ENCODE results near the gene PAK6.

Gene PAK6

DNA sequence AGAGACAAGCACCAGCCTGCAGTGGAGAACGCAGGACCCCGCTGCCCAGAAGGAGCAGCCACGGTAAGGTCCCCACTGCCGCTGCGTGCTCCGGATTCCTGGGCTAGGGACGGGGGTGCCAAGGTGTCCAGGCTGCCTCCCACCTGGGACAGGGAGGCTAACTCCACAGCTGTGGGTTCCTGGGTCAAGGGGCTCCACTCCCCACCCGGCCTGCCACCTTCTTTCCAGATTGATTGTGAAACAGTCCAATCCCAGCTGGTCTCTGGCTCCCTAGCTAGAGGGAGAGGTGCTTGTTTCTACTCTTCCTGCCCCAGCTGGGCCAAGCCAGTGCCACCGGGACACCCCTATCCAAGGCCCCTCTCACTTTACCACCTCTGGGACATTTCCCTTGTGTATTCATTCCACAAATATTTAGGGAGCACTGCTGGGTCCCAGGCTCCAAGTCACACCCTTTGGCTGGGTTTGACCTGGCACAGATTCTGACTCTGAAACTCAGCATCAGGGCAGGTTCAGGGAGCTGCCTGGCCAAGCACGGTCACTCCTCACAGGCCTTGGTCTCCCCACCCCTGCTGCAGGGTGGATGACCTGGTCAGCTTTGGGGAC lies 1.9 kb downstream of the PAK6 start:
- no peak overlapping the region for H3K4me3 ChIP-seq (ENCODE audit: control insufficient read depth, low read depth, low read length)
- DNase-seq (ENCODE audit: low read depth) = no peak
- TF ChIP-seq, protein P1, sequence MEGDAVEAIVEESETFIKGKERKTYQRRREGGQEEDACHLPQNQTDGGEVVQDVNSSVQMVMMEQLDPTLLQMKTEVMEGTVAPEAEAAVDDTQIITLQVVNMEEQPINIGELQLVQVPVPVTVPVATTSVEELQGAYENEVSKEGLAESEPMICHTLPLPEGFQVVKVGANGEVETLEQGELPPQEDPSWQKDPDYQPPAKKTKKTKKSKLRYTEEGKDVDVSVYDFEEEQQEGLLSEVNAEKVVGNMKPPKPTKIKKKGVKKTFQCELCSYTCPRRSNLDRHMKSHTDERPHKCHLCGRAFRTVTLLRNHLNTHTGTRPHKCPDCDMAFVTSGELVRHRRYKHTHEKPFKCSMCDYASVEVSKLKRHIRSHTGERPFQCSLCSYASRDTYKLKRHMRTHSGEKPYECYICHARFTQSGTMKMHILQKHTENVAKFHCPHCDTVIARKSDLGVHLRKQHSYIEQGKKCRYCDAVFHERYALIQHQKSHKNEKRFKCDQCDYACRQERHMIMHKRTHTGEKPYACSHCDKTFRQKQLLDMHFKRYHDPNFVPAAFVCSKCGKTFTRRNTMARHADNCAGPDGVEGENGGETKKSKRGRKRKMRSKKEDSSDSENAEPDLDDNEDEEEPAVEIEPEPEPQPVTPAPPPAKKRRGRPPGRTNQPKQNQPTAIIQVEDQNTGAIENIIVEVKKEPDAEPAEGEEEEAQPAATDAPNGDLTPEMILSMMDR (IDR thresholded peaks at IDR 0.05; ENCODE audit: control insufficient read depth, insufficient read depth, low read depth, low read length, missing control alignments) = no peak

DNA sequence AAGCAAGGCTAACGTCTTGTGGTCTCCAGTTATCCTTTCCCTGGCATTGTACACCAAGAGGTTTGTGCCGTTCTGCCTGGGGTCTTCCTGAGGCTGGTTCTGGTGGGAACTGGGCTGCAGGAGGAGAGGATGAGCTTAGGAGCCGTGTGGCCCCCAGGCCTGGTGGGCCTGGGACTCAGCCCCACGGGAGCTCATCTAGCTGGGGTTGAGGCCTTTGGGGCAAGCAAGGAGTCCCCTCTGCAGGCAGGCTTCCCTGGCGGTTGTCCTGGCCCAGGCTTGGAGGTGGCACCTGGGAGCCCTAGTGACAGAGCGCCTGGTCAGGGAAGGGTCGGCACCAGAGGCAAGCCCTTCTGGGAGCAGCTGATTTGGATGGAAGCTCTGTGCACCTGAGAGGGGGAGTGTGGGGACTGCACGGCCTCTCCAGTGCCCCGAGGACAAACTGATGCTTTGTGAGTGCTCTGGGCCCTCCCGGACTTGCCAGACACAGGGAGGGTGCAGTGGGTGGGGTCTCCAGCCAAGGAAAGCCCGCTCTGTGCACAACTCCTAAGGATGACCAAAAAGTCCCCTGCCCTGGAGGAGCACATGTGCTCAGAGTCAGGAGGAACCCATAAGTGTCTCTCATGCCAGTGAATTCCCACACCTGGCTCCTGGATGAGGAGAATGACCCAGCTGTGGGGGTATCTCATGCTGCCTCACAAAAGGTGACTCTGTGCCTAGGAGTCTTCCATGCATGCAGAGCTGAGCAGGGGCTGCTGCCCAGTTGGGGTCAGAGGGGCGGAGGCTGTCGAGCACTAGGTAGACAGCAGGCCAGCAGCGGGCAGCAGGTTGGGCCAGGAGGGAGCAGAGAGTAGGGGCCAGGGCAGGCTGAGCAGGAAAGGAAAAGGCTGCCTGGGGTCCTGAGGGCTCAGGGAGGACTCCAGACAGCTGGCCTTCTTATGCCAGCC lies 2.7 kb downstream of the PAK6 start:
- H3K4me3 ChIP-seq (ENCODE audit: control insufficient read depth, low read depth, low read length) = no peak overlapping the region
- TF ChIP-seq, protein P1 (IDR thresholded peaks at IDR 0.05; ENCODE audit: control insufficient read depth, insufficient read depth, low read depth, low read length, missing control alignments) = no peak
- no peak for DNase-seq (ENCODE audit: low read depth)

DNA sequence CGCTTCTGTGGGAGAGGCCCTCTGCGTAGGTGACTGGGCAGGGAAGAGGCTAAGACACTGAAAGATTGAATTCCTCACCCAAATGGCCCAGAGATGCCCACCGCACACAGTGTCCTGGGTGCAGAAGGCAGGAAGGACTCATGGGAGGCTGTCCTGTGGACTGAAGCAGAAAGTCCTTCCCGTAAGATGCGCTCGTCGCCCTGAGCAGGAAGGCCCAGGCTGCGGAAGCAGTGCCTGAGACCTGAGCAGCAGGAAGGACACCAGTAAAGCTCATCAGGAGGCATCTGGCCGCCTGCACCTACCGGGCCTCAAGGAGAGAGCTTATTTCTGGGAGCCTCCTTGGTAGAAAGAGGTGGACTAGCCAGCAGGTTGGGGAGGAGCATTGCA lies 3.3 kb downstream of the PAK6 start:
- DNase-seq (ENCODE audit: low read depth) = no peak

DNA sequence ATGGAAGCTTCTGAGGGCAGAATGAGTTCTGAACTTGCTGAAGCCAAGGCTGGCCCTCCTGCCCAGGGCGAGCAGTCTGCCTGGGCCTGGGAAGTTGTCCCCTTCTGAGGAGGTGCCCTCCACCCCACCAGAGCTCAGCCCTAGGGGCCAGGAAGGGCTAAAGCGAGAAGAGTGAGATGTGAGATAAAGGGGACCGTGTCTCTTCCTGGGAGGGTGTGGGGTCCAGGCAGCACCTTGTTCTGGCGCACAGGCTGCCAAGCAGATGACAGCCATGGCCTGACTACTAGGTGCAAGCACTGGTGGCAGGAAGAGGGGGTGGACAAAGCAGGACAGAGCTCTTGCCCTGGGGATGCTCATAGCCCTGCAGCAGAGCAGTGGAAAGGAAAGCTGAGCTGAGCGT lies 3.7 kb downstream of the PAK6 start:
- TF ChIP-seq, protein P1 (IDR thresholded peaks at IDR 0.05; ENCODE audit: control insufficient read depth, insufficient read depth, low read depth, low read length, missing control alignments) = no peak
- no peak for DNase-seq (ENCODE audit: low read depth)

More for the DNA sequence above, 3.3 kb downstream of the PAK6 start:
- H3K4me3 ChIP-seq (ENCODE audit: control insufficient read depth, low read depth, low read length) = no peak overlapping the region
- TF ChIP-seq, protein P1 (IDR thresholded peaks at IDR 0.05; ENCODE audit: control insufficient read depth, insufficient read depth, low read depth, low read length, missing control alignments) = no peak

DNA sequence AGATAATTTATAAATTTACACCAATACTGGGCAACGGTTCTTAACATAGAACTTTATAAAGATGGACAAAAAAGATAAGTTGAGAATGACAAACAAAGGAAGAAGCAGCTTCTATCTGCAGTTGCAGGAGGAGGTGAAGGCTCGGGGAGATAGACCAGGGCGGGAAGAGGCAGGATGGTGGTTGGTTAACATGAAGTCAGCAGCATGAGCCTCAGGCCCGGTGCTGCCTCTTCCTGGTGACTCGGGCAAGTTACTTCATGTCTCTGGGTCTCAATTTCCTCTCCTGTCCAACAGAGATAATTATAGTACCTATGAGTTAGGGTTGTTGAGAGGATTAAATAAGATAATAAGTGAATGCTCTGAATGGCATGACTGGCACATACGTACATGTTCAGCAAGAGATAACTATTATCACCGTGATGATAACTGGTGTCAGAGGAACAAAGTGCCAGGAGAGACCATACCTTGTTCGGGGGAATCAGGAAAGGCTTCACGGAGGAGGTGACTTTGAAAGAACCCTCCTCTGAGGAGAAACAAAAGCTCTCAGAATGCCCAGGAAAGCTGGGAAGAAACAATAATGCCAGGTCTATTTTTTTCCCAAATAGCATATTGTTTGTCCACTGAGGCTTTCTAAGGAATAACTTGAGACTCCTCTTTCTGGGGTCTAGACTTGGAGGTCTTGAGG lies 4.4 kb downstream of the PAK6 start:
- DNase-seq (ENCODE audit: low read depth) = no peak
- TF ChIP-seq, protein P1 (IDR thresholded peaks at IDR 0.05; ENCODE audit: control insufficient read depth, insufficient read depth, low read depth, low read length, missing control alignments) = no peak
- no peak overlapping the region for H3K4me3 ChIP-seq (ENCODE audit: control insufficient read depth, low read depth, low read length)

More for the DNA sequence above, 3.7 kb downstream of the PAK6 start:
- H3K4me3 ChIP-seq (ENCODE audit: control insufficient read depth, low read depth, low read length) = no peak overlapping the region

DNA sequence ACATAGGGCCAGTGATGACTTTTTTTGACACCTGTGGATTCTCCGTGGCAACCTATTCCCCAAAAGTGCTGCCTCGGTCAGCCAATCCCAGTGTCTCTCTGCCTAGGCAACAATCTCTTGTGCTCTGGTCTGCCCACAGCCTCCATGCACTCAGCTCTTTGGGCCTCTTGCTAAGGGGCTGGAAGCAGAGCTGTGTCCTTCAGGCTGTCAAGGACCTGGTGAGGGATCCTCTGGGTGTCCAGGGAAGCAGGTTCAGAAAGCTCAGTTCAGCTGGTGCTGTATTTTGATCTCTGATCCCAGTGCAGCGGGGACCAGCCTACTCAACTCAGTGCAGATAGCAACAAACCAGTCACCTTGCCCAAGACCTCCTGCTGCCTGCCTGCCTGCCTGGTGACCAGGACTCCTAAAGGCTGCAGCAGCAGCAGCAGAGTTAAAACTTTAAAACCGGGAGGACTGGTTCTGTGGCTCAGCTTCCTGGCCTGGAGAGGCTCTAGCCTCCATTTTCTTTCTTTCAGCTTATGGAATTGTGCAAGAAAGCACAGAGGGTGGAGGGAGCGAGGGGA lies 6.2 kb downstream of the PAK6 start:
- H3K4me3 ChIP-seq (ENCODE audit: control insufficient read depth, low read depth, low read length) = no peak overlapping the region
- TF ChIP-seq, protein P1 (IDR thresholded peaks at IDR 0.05; ENCODE audit: control insufficient read depth, insufficient read depth, low read depth, low read length, missing control alignments) = no peak
- DNase-seq (ENCODE audit: low read depth) = no peak

Data from AG09309 (cell line).